Transverse colon (tissue), 4 donors: ENCODE measurements around the gene ESRRA. TPM values are rescaled to one million over a fixed set of nuclear protein-coding genes. Genes with fewer than 3 reads are reported as not detected.

Source experiments
- DNase-seq: peaks from one replicate; pipeline ENCODE4 v3.0.0-alpha.2; 2019
- H3K27ac ChIP-seq, 4 donors: fragments of 200-600 bp; sonication (generic); 2 replicates each; pipeline ENCODE4 v1.5.1; 2016 to 2018; ENCODE audit warnings: inconsistent platforms in 4 of 4
- H3K27me3 ChIP-seq: fragments of 200-600 bp; sonication (generic); 2 replicates; pipeline ENCODE4 v1.5.1; 2017; ENCODE audit warnings: inconsistent platforms
- H3K36me3 ChIP-seq, 4 donors: fragments of 200-600 bp; sonication (generic); 2 replicates each; pipeline ENCODE4 v1.5.1; 2017 to 2019; ENCODE audit warnings: inconsistent platforms in 4 of 4
- H3K4me1 ChIP-seq, 4 donors: fragments of 200-600 bp; sonication (generic); 2 replicates each; pipeline ENCODE4 v1.5.1; 2017 to 2020; ENCODE audit warnings: inconsistent platforms in 4 of 4
- H3K4me3 ChIP-seq, 4 donors: fragments of 200-600 bp; sonication (generic); 1 replicate in 1 of 4; 2 replicates in 3 of 4; pipeline versions ENCODE4 v1.5.1 to v1.6.1; 2017 to 2019; ENCODE audit warnings: inconsistent platforms in 4 of 4
- H3K9me3 ChIP-seq, 2 donors: fragments of 200-600 bp; sonication (generic); 2 replicates each; pipeline ENCODE4 v1.5.1; 2017 to 2019; ENCODE audit warnings: inconsistent platforms in 2 of 2
- EP300 ChIP-seq: sonication (generic); formaldehyde crosslinking; IDR thresholded peaks from one replicate; pipeline ENCODE4 v1.6.1; 2017; ENCODE audit warnings: antibody characterized with exemption, low read depth
- POLR2A ChIP-seq: fragments of 450-650 bp; IDR thresholded peaks from one replicate; pipeline ENCODE4 v1.6.1; 2016; ENCODE audit warnings: antibody characterized with exemption, mild to moderate bottlenecking, moderate library complexity
- POLR2AphosphoS5 ChIP-seq, 3 donors: sonication (generic); formaldehyde crosslinking; IDR thresholded peaks; one replicate each; pipeline ENCODE4 v1.6.1; 2016; ENCODE audit warnings: antibody characterized with exemption in 3 of 3
- WGBS, 2 donors: methylation state at CpG; one replicate each; pipeline ENCODE4 v1.1.5; 2018; ENCODE audit warnings: low coverage in 1 of 2; 5-methylcytosine and 5-hydroxymethylcytosine counted together
- in situ Hi-C, 4 donors: fragments of 200-750 bp; cut with MboI; loops; one replicate each; pipeline versions ENCODE4 v1.15.0 to v1.15.1; 2017; ENCODE audit warnings: low sequenced_read_pairs in 3 of 4, low pct_ligation_motif_present in 1 of 4, low pct_unique_long_range_greater_than_20kb in 1 of 4
- intact Hi-C: fragments of 100-400 bp; cut with DNase I; formaldehyde crosslinking; loops from one replicate; pipeline ENCODE4 v1.15.1; 2023; ENCODE audit warnings: low total_unique reads
- total RNA-seq, 4 donors: library from RNA; depleted of rRNA; stranded (reverse); fragments of >200 nt; gene quantifications; one replicate each; pipeline ENCODE4 v1.1.0, GENCODE V29; 2016
- TF ChIP-seq, protein P1 (sequence below), 5 experiments: fragments of 200-600 bp in 3 of 5; fragments of 450-650 bp in 2 of 5; sonication (generic) in 3 of 5; IDR thresholded peaks; 1 replicate in 2 of 5; 2 replicates in 3 of 5; pipeline ENCODE4 v1.5.1; 2016 to 2017; ENCODE audit warnings: antibody characterized with exemption in 5 of 5, inconsistent platforms in 3 of 5, mild to moderate bottlenecking in 2 of 5, moderate library complexity in 1 of 5

Gene ESRRA
- total RNA-seq, 4 donors from 2014 or later, result 142 to 272 (median 221) TPM

DNA sequence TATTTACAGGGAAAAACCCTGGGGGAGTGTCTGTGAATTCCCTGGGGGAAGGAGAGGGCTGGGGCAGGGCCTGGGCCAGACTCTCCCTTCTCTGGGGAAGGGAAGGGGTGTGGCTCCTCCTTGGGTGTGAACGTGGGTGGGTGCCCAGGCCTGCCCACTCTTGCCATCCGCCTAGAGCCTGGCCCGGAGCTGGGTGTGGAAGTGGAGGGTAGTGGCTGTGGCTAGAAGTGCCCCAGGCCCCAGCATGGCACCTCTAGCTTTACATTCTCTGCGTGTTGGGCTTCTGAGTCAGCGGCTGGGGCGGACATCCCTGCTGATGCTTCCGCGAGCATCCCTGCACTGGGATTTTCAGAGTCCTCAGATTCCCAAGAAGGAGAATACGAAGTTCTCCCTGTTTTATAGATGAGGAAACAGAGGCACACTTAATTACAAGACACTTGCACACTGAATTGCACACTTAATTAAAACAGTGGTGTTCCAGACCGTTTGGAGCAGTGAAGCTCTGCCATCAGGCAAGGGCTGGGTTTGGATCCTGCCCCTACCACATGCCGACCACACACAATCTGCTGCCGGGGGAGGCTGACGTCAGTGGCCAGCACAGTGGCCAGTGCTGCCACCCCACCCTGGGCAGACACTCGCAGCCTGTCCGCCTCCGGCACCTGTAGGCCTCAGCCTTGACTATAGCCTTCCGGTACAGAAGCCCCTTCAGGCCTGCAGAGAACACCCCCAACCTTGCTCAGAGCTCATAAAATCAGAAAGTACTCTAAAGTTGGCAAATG, 28.5 kb upstream of the ESRRA start:
- H3K9me3 ChIP-seq, result no peaks in the 10 kb centered on the region
- TF ChIP-seq, protein P1, sequence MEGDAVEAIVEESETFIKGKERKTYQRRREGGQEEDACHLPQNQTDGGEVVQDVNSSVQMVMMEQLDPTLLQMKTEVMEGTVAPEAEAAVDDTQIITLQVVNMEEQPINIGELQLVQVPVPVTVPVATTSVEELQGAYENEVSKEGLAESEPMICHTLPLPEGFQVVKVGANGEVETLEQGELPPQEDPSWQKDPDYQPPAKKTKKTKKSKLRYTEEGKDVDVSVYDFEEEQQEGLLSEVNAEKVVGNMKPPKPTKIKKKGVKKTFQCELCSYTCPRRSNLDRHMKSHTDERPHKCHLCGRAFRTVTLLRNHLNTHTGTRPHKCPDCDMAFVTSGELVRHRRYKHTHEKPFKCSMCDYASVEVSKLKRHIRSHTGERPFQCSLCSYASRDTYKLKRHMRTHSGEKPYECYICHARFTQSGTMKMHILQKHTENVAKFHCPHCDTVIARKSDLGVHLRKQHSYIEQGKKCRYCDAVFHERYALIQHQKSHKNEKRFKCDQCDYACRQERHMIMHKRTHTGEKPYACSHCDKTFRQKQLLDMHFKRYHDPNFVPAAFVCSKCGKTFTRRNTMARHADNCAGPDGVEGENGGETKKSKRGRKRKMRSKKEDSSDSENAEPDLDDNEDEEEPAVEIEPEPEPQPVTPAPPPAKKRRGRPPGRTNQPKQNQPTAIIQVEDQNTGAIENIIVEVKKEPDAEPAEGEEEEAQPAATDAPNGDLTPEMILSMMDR (IDR thresholded peaks at IDR 0.05), result no peak
- TF ChIP-seq POLR2A, result peak; percentile 14
- in situ Hi-C loops (no loop called here), intact Hi-C loops (no loop called here)
- H3K27ac ChIP-seq, result peak overlapping the region; percentile 30 to 95 (median 52)
- H3K4me3 ChIP-seq, result no peak overlapping the region
- peak; percentile 80 for DNase-seq
- H3K27me3 ChIP-seq, result no peaks in the 10 kb centered on the region
- H3K4me1 ChIP-seq, result peaks cover 0 to 45% (median 27%) of the 10 kb centered on the region in 4 donors
- peaks cover 0 to 15% (median 4%) of the 10 kb centered on the region in 4 donors for H3K36me3 ChIP-seq
- WGBS, 2 donors, result 73 to 100% methylated on average over 1 to 17 of the region's 17 CpGs

DNA sequence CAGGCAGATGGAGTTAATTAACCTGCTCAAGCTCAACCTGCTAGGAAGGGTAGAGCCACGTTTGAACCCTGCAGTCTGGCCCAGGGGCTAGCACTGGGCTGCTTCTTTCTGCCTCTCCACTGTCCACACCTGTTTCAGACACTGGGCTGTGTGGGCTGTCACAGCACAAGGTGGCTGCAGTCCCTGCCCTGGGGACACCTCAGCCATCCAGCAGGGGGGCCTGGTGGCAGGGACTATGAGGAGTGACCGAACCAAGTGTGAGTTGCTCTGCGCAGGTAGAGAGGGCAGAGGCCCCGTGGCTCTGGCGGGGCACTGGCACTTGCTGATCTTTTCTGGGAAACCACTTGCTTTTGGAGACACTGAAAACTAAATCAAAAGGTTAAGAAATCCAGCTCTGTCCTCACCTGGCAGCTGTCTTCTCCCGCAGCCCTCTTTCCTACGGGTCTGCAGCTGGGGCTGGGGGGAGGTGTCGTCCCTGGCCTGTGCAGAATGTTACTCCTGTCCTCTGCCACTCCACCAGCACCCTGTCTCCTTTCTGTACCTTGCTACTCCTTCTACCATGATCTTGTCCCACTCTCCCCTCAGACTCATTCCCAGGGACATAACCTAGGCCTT, 26.6 kb upstream of the ESRRA start:
- Histone ChIP-seq H3K27me3 (no peaks in the 10 kb centered on the region), H3K4me1 (peaks cover 13 to 45% (median 27%) of the 10 kb centered on the region in 4 donors), H3K36me3 (peaks cover 0 to 15% (median 4%) of the 10 kb centered on the region in 4 donors), H3K4me3 (no peak overlapping the region), H3K9me3 (no peaks in the 10 kb centered on the region), H3K27ac (no peak overlapping the region)
- 20 to 83% methylated on average over 1 to 8 of the region's 8 CpGs for WGBS, 2 donors
- no peak for TF ChIP-seq POLR2AphosphoS5 (IDR thresholded peaks at IDR 0.05)
- TF ChIP-seq POLR2A, result no peak
- no peak for TF ChIP-seq EP300
- TF ChIP-seq, protein P1 (IDR thresholded peaks at IDR 0.05), result no peak
- intact Hi-C loops, result no loop called here
- no peak for DNase-seq
- in situ Hi-C loops, result no loop called here

DNA sequence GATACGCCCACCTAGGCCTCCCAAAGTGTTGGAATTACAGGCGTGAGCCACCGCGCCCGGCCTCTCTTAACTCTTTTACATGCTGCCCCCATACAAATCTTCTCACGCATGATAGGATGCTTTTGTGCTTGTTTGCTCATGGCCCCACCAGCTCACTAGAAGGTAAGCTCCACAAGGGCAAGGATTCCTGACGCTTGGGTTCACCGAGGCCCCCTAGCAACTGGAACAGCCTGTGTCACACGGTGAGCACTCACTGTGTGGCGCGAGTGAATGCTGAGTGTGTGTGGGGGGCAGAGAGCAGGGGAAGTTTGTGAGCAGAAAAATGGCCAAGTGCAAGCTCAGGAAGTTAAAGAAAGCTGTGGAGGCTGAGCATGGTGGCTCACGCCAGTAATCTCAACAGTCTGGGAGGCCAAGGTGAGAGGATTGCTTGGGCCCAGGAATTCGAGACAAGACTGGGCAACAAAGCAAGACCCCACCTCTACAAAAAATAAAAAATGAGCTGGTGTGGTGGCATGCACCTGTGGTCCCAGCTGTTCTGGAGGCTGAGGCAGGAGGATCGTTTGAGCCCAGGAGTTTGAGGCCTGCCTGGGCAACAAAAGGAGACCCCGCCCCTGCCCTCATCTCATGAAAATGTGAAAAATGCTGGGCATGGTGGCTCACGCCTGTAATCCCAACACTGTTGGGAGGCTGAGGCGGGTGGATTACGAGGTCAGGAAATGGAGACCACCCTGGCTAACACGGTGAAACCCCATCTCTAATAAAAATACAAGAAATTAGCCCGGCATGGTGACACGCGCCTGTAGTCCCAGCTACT, 23.2 kb upstream of the ESRRA start:
- Histone ChIP-seq H3K27ac (no peak overlapping the region), H3K4me1 (peaks cover 22 to 38% (median 27%) of the 10 kb centered on the region in 4 donors), H3K27me3 (no peaks in the 10 kb centered on the region), H3K9me3 (no peaks in the 10 kb centered on the region), H3K4me3 (no peak overlapping the region), H3K36me3 (peaks cover 0 to 15% (median 4%) of the 10 kb centered on the region in 4 donors)
- in situ Hi-C loops, result no loop called here
- TF ChIP-seq, protein P1 (IDR thresholded peaks at IDR 0.05), result no peak
- TF ChIP-seq POLR2A (no peak), POLR2AphosphoS5 (IDR thresholded peaks at IDR 0.05) (no peak), EP300 (no peak)
- intact Hi-C loops, result no loop called here
- no peak for DNase-seq
- WGBS, 2 donors, result 89 to 92% methylated on average over 5 to 22 of the region's 22 CpGs

DNA sequence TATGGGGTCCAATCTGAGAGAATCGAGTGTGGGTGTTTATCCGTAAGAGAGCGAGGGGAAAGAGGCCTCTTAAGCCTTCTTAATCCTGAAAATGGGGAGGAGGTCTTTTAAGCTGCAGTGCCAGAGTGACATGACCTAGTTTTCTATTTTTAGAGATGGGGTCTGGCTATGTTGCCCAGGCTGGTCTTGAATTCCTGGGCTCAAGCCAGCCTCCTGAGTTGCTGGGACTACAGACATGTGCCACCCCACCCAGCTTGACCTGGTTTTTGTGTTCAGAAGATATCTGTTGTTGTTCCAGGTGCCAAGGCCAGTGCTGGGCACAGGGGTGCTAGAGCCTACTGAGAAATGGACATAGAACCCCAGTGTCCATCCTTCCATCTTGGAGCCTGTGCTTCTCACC, 22.2 kb upstream of the ESRRA start:
- Histone ChIP-seq H3K4me1 (peaks cover 22 to 32% (median 26%) of the 10 kb centered on the region in 4 donors), H3K9me3 (no peaks in the 10 kb centered on the region), H3K27me3 (no peaks in the 10 kb centered on the region), H3K36me3 (peaks cover 0 to 11% (median 4%) of the 10 kb centered on the region in 4 donors), H3K27ac (peak overlapping the region in 3 of 4 donors; percentile 96 to 99 (median 98)), H3K4me3 (peak overlapping the region in 1 of 4 donors; percentile 74)
- in situ Hi-C loops (no loop called here), intact Hi-C loops (no loop called here)
- TF ChIP-seq EP300 (no peak), POLR2AphosphoS5 (IDR thresholded peaks at IDR 0.05) (no peak), POLR2A (no peak)
- TF ChIP-seq, protein P1 (IDR thresholded peaks at IDR 0.05), result no peak
- WGBS, 2 donors, result 88% methylated on average over 3 of the region's 3 CpGs; no CpG with 5 or more reads in 1 of the 2 donors
- no peak for DNase-seq
